Measurements from ENCODE around the gene IL1F10. TPM values are rescaled to one million over a fixed set of nuclear protein-coding genes. Genes with fewer than 3 reads are reported as not detected.

Gene IL1F10, protein sequence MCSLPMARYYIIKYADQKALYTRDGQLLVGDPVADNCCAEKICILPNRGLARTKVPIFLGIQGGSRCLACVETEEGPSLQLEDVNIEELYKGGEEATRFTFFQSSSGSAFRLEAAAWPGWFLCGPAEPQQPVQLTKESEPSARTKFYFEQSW
- total RNA-seq (2014; rRNA removed; shearing (Covaris generic); ENCODE audit: low replicate concordance) = not detected in 2 replicates

DNA sequence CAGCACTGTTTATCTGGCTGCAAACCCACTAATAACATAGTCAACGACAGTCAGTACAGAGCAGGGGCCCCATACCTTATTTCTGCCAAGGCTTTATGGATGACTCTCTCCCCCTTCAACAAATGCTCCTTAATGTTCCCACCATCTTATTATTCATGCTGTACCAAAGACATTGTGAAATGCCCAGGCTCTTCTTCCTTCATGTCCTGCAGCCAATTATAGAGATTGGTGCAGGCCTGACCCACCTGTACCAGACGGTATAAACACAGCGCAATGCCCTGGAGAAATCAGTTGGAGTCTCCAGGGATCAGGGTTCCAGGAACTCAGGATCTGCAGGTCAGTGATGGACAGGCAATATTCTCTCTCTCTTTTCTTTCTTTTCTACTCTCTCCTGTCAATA lies at the start of gene IL1F10:
Gene IL1F10 (plus strand): TSS at position 290 of the 400 bp plus-strand sequence. CDS start 4,769 bp downstream, outside the sequence.
- Histone ChIP-seq H3K4me2 (ENCODE audit: low read depth, low read length, poor library complexity, severe bottlenecking) (no peak within 1 kb of the TSS), H4K20me1 (ENCODE audit: insufficient read depth, low read depth, low read length) (no peaks in the 10 kb centered on the region), H3K27me3 (ENCODE audit: low read length) (no peaks in the 10 kb centered on the region)

DNA sequence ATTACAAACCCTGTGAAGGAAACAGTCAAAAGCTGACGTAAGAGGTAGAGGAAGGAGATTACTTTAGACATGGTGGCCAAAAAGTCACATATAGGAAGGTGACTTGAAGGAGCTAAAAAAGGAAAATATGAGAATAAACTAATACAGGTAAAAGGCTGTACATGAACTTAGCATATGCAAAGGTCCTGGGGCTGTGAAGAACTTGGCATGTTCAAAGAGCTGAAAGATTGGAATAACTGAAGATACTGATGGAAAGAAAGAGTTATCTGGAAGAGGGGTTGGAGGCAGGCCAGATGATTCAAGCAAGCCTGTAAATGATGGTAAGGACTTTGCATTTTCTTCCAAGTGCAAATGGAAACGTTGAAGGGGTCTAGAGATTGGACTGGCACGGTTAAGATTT lies 49.3 kb upstream of the IL1F10 start:
- Histone ChIP-seq H3K27me3 (ENCODE audit: low read length) (no peaks in the 10 kb centered on the region), H3K9me2 (replicated peaks; ENCODE audit: insufficient read depth, low read length) (no peaks in the 10 kb centered on the region), H3K79me2 (ENCODE audit: low read length) (no peaks in the 10 kb centered on the region), H3K4me1 (ENCODE audit: low read length) (no peaks in the 10 kb centered on the region), H4K20me1 (ENCODE audit: insufficient read depth, low read depth, low read length) (no peaks in the 10 kb centered on the region), H2AFZ (ENCODE audit: low read length) (no peak overlapping the region), H3K4me2 (ENCODE audit: low read depth, low read length, poor library complexity, severe bottlenecking) (no peak overlapping the region), H3K9ac (ENCODE audit: low read length) (no peak overlapping the region), H3K27ac (ENCODE audit: low read length) (no peak overlapping the region), H3K4me3 (ENCODE audit: low read length) (no peak overlapping the region), H3K9me3 (ENCODE audit: low read length) (no peaks in the 10 kb centered on the region), H3K36me3 (ENCODE audit: insufficient read depth, low read length) (no peaks in the 10 kb centered on the region)
- no peak for DNase-seq

More for the DNA sequence above, at the start of gene IL1F10:
- H3K79me2 ChIP-seq (ENCODE audit: low read length) = no peaks in the 10 kb centered on the region
- no peaks in the 10 kb centered on the region for H3K4me1 ChIP-seq (ENCODE audit: low read length)
- H3K9ac ChIP-seq (ENCODE audit: low read length) = no peak within 1 kb of the TSS
- H3K36me3 ChIP-seq (ENCODE audit: insufficient read depth, low read length) = no peaks in the 10 kb centered on the region
- H3K4me3 ChIP-seq (ENCODE audit: low read length) = no peak within 1 kb of the TSS
- no peak for DNase-seq
- H3K9me2 ChIP-seq (replicated peaks; ENCODE audit: insufficient read depth, low read length) = no peaks in the 10 kb centered on the region
- no peak within 1 kb of the TSS for H3K27ac ChIP-seq (ENCODE audit: low read length)
- no peaks in the 10 kb centered on the region for H3K9me3 ChIP-seq (ENCODE audit: low read length)
- no peak within 1 kb of the TSS for H2AFZ ChIP-seq (ENCODE audit: low read length)

DNA sequence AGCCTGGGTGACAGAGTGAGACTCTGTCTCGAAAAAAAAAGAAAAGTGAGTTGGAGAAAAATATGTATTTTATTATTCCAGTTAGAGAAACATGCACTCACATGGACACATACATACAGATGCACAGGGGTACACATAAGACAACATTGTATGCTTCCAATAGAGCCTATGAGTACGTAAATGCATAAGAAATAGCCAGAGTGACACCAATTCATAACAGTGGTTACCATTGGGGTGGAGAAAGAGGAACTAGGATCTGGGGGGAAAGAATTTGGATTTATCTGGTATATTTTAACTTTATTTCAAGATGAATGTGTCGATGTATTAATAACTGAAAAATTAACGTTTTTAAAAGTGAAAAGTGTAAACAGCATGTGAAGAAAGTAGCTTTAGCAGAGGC lies 46.5 kb upstream of the IL1F10 start:
- H3K9me3 ChIP-seq (ENCODE audit: low read length) = no peaks in the 10 kb centered on the region
- H3K36me3 ChIP-seq (ENCODE audit: insufficient read depth, low read length) = no peaks in the 10 kb centered on the region
- H3K4me3 ChIP-seq (ENCODE audit: low read length) = no peak overlapping the region
- H3K9me2 ChIP-seq (replicated peaks; ENCODE audit: insufficient read depth, low read length) = no peaks in the 10 kb centered on the region
- H3K4me2 ChIP-seq (ENCODE audit: low read depth, low read length, poor library complexity, severe bottlenecking) = no peak overlapping the region
- DNase-seq = peak; percentile 39
- no peaks in the 10 kb centered on the region for H3K79me2 ChIP-seq (ENCODE audit: low read length)
- no peak overlapping the region for H2AFZ ChIP-seq (ENCODE audit: low read length)
- H4K20me1 ChIP-seq (ENCODE audit: insufficient read depth, low read depth, low read length) = peaks cover 7% of the 10 kb centered on the region
- H3K4me1 ChIP-seq (ENCODE audit: low read length) = peaks cover 17% of the 10 kb centered on the region
- H3K27me3 ChIP-seq (ENCODE audit: low read length) = no peaks in the 10 kb centered on the region
- no peak overlapping the region for H3K27ac ChIP-seq (ENCODE audit: low read length)
- no peak overlapping the region for H3K9ac ChIP-seq (ENCODE audit: low read length)

DNA sequence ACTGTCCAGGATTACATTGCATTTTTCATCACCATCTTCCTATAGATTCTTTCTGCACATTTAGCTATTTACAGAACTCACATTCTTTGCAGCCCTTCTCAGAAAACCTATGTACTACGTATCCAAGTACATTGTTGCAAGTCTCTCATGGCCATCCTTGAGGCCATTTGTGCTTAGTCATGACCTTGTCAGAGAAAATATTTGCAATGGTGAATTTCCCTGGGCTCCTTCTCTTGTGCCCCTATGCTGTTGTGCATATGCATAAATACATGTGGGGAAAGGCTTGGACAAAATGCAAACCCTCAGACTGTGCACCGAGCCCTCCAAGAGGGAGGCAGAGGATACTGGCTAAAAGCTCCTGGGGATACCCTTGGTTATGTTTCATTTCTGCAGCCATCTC lies 43.0 kb upstream of the IL1F10 start:
- peaks cover 7% of the 10 kb centered on the region for H4K20me1 ChIP-seq (ENCODE audit: insufficient read depth, low read depth, low read length)
- H2AFZ ChIP-seq (ENCODE audit: low read length) = no peak overlapping the region
- no peaks in the 10 kb centered on the region for H3K36me3 ChIP-seq (ENCODE audit: insufficient read depth, low read length)
- H3K9ac ChIP-seq (ENCODE audit: low read length) = no peak overlapping the region
- DNase-seq = no peak
- H3K27me3 ChIP-seq (ENCODE audit: low read length) = no peaks in the 10 kb centered on the region
- H3K79me2 ChIP-seq (ENCODE audit: low read length) = no peaks in the 10 kb centered on the region
- no peak overlapping the region for H3K4me3 ChIP-seq (ENCODE audit: low read length)
- no peak overlapping the region for H3K4me2 ChIP-seq (ENCODE audit: low read depth, low read length, poor library complexity, severe bottlenecking)
- no peaks in the 10 kb centered on the region for H3K9me3 ChIP-seq (ENCODE audit: low read length)
- H3K9me2 ChIP-seq (replicated peaks; ENCODE audit: insufficient read depth, low read length) = no peaks in the 10 kb centered on the region
- no peak overlapping the region for H3K27ac ChIP-seq (ENCODE audit: low read length)
- H3K4me1 ChIP-seq (ENCODE audit: low read length) = peaks cover 18% of the 10 kb centered on the region

DNA sequence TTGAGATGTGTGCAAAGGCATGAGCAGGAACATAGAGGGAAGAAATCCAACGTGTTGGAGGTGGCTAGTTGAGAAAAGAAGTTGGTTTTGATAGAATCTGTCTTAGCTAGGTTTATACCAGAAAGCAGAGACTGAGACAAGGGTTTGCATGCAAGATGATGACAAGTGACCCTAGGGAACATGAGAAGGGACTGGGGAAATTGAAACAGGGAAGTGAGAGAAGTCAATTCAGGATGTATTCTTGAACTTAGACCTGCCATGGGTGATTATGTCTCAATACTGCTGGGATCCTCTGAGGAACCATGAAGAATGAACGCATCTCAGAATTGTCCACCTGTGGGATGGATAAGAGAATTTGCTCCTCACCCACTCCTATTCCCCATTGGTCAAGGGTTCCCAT lies 42.0 kb upstream of the IL1F10 start:
- Histone ChIP-seq H3K27me3 (ENCODE audit: low read length) (no peaks in the 10 kb centered on the region), H3K79me2 (ENCODE audit: low read length) (no peaks in the 10 kb centered on the region), H3K4me3 (ENCODE audit: low read length) (peak overlapping the region; percentile 30; the same call in 1 of the 2 replicates), H2AFZ (ENCODE audit: low read length) (no peak overlapping the region), H4K20me1 (ENCODE audit: insufficient read depth, low read depth, low read length) (peaks cover 9% of the 10 kb centered on the region), H3K4me1 (ENCODE audit: low read length) (peaks cover 18% of the 10 kb centered on the region), H3K36me3 (ENCODE audit: insufficient read depth, low read length) (no peaks in the 10 kb centered on the region), H3K9me3 (ENCODE audit: low read length) (no peaks in the 10 kb centered on the region), H3K27ac (ENCODE audit: low read length) (no peak overlapping the region), H3K4me2 (ENCODE audit: low read depth, low read length, poor library complexity, severe bottlenecking) (peak overlapping the region; percentile 55), H3K9me2 (replicated peaks; ENCODE audit: insufficient read depth, low read length) (no peaks in the 10 kb centered on the region), H3K9ac (ENCODE audit: low read length) (no peak overlapping the region)
- DNase-seq = peak; percentile 86

DNA sequence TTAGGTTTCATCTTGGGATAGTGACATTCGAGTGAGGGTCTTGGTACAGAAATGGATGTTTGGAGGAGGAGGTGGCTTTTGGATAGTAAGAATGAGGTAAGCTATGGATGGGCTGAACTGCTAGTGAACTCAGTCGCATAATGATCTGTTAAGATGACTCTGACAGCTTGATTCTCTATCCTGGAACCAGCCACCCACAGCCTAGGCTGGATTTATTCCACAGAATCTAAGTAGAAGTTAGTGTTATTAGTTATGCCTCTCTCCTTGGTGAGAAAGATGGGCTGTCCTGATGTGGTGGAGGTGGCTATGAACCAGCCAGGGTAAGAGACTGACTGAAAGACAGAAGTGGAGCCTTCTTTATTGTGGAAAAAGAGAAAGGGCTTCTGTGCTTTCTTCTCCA lies 40.1 kb upstream of the IL1F10 start:
- Histone ChIP-seq H3K9me2 (replicated peaks; ENCODE audit: insufficient read depth, low read length) (no peaks in the 10 kb centered on the region), H3K9me3 (ENCODE audit: low read length) (no peaks in the 10 kb centered on the region), H3K27ac (ENCODE audit: low read length) (no peak overlapping the region), H3K4me1 (ENCODE audit: low read length) (peaks cover 18% of the 10 kb centered on the region), H3K4me3 (ENCODE audit: low read length) (no peak overlapping the region), H2AFZ (ENCODE audit: low read length) (no peak overlapping the region), H3K9ac (ENCODE audit: low read length) (no peak overlapping the region), H3K27me3 (ENCODE audit: low read length) (no peaks in the 10 kb centered on the region), H3K4me2 (ENCODE audit: low read depth, low read length, poor library complexity, severe bottlenecking) (no peak overlapping the region), H3K79me2 (ENCODE audit: low read length) (no peaks in the 10 kb centered on the region), H4K20me1 (ENCODE audit: insufficient read depth, low read depth, low read length) (peaks cover 9% of the 10 kb centered on the region), H3K36me3 (ENCODE audit: insufficient read depth, low read length) (no peaks in the 10 kb centered on the region)
- DNase-seq = no peak

DNA sequence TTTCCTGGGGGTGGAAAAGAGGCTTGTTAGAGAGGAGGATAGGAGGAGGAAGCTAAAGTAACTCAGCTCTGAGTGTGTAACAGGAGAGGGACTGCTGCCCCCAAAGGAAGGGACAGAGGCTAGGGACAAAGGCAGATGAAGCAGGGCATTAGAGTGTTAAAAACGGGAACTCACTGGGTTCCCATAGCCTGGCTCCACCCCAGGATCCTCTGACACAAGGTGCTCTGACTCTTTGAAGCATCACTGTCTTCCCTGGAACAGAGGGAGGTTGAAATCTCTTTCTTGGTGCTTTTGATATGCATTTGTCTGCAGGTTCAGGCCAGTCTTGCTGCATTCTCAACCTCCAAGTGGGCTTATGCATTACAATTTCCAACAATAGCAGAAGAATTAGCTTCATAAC lies 39.7 kb upstream of the IL1F10 start:
- peaks cover 18% of the 10 kb centered on the region for H3K4me1 ChIP-seq (ENCODE audit: low read length)
- peaks cover 9% of the 10 kb centered on the region for H4K20me1 ChIP-seq (ENCODE audit: insufficient read depth, low read depth, low read length)
- no peak for DNase-seq
- H3K27me3 ChIP-seq (ENCODE audit: low read length) = no peaks in the 10 kb centered on the region
- H3K4me3 ChIP-seq (ENCODE audit: low read length) = no peak overlapping the region
- no peak overlapping the region for H3K27ac ChIP-seq (ENCODE audit: low read length)
- no peak overlapping the region for H2AFZ ChIP-seq (ENCODE audit: low read length)
- no peaks in the 10 kb centered on the region for H3K36me3 ChIP-seq (ENCODE audit: insufficient read depth, low read length)
- no peaks in the 10 kb centered on the region for H3K9me3 ChIP-seq (ENCODE audit: low read length)
- no peak overlapping the region for H3K9ac ChIP-seq (ENCODE audit: low read length)
- H3K9me2 ChIP-seq (replicated peaks; ENCODE audit: insufficient read depth, low read length) = no peaks in the 10 kb centered on the region
- no peaks in the 10 kb centered on the region for H3K79me2 ChIP-seq (ENCODE audit: low read length)
- H3K4me2 ChIP-seq (ENCODE audit: low read depth, low read length, poor library complexity, severe bottlenecking) = no peak overlapping the region

DNA sequence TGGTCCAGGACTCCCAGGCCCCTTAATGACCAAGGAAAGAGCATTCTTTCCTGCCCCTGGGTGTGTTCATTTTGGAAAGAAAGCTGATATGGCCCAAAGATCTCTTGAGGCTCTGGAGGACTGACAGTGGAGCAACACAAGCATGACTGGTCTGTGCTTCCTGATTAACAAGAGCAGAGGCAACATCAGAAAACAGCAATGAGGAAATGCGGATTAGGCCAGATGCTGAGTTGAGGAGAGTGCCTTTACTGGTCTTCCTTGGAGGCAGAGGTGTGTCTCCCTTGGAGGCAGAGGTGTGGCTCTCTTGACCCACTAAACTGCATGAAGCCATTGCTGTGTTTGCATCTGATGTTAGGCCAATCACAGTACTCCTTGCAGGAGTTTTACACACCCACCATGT lies 35.0 kb upstream of the IL1F10 start:
- Histone ChIP-seq H3K27ac (ENCODE audit: low read length) (no peak overlapping the region), H4K20me1 (ENCODE audit: insufficient read depth, low read depth, low read length) (0 out of 2 replicates have a peak, but pooled peaks cover 2% of the 10 kb centered on the region), H3K9ac (ENCODE audit: low read length) (no peak overlapping the region), H3K27me3 (ENCODE audit: low read length) (no peaks in the 10 kb centered on the region), H3K9me2 (replicated peaks; ENCODE audit: insufficient read depth, low read length) (no peaks in the 10 kb centered on the region), H3K4me1 (ENCODE audit: low read length) (no peaks in the 10 kb centered on the region), H3K79me2 (ENCODE audit: low read length) (no peaks in the 10 kb centered on the region), H3K36me3 (ENCODE audit: insufficient read depth, low read length) (no peaks in the 10 kb centered on the region), H3K9me3 (ENCODE audit: low read length) (no peaks in the 10 kb centered on the region), H3K4me2 (ENCODE audit: low read depth, low read length, poor library complexity, severe bottlenecking) (no peak overlapping the region), H3K4me3 (ENCODE audit: low read length) (no peak overlapping the region), H2AFZ (ENCODE audit: low read length) (no peak overlapping the region)
- no peak for DNase-seq

Data from Karpas-422 (cell line).